ENCODE measurements around the gene NKX1-2. TPM values are rescaled to one million over a fixed set of nuclear protein-coding genes. Genes with fewer than 3 reads are reported as not detected.

The NKX1-2 gene
- total RNA-seq, 4 donors from 2014 or later: 0.78 to 2.4 (median 1.3) TPM

- DNase-seq (ENCODE audit: low spot score in 2 of 2): no peak
- intact Hi-C loops (cut with DNase I; ENCODE audit: low total_unique reads): no loop called here
- 79 to 83% methylated on average over 8 of the region's 8 CpGs for WGBS, 2 donors
- peak overlapping the region; percentile 49 for H3K4me3 ChIP-seq (ENCODE audit: low read depth, poor library complexity, severe bottlenecking)
- TF ChIP-seq CTCF (IDR thresholded peaks at IDR 0.05) (no peak), POLR2A (IDR thresholded peaks at IDR 0.05) (no peak)
Measured at GRCh38 chr10:124462348-124462695, 12.5 kb upstream of the NKX1-2 start.

- intact Hi-C loops (cut with DNase I; ENCODE audit: low total_unique reads): no loop called here
- TF ChIP-seq CTCF (IDR thresholded peaks at IDR 0.05) (no peak), POLR2A (IDR thresholded peaks at IDR 0.05) (no peak)
- H3K4me3 ChIP-seq (ENCODE audit: low read depth, poor library complexity, severe bottlenecking): peak within 1 kb of the TSS; percentile 49
- peak; percentile 79 to 96 for DNase-seq (ENCODE audit: low spot score in 2 of 2)
- WGBS, 2 donors: 1% methylated on average over 23 to 55 of the region's 81 CpGs
Measured at GRCh38 chr10:124461642-124462347, 12.0 kb upstream of the NKX1-2 start, which contains the start of gene LHPP. TSS of gene LHPP (plus strand) at chr10:124461823. CDS start at chr10:124461863, 40 bp downstream.

- 77 to 86% methylated on average over 4 to 5 of the region's 5 CpGs for WGBS, 2 donors
- intact Hi-C loops (cut with DNase I; ENCODE audit: low total_unique reads): no loop called here
- no peak overlapping the region for H3K4me3 ChIP-seq (ENCODE audit: low read depth, poor library complexity, severe bottlenecking)
- DNase-seq (ENCODE audit: low spot score in 2 of 2): no peak
- no peak for TF ChIP-seq CTCF (IDR thresholded peaks at IDR 0.05)
- no peak for TF ChIP-seq POLR2A (IDR thresholded peaks at IDR 0.05)
Measured at GRCh38 chr10:124460144-124460543, 10.3 kb upstream of the NKX1-2 start.

- 50 to 61% methylated on average over 1 of the region's 1 CpG for WGBS, 2 donors
Measured at GRCh38 chr10:124459395-124459794, 9.6 kb upstream of the NKX1-2 start.

GRCh38 chr10:124458889-124459288 lies 9.1 kb upstream of the NKX1-2 start:
- no peak overlapping the region for H3K4me3 ChIP-seq (ENCODE audit: low read depth, poor library complexity, severe bottlenecking)
- WGBS, 2 donors: 44 to 45% methylated on average over 2 of the region's 2 CpGs
- intact Hi-C loops (cut with DNase I; ENCODE audit: low total_unique reads): no loop called here
- DNase-seq (ENCODE audit: low spot score in 2 of 2): no peak
- TF ChIP-seq CTCF (IDR thresholded peaks at IDR 0.05) (no peak), POLR2A (IDR thresholded peaks at IDR 0.05) (no peak)

More at GRCh38 chr10:124459395-124459794, 9.6 kb upstream of the NKX1-2 start:
- intact Hi-C loops (cut with DNase I; ENCODE audit: low total_unique reads): no loop called here
- no peak for DNase-seq (ENCODE audit: low spot score in 2 of 2)
- no peak overlapping the region for H3K4me3 ChIP-seq (ENCODE audit: low read depth, poor library complexity, severe bottlenecking)
- TF ChIP-seq CTCF (IDR thresholded peaks at IDR 0.05) (no peak), POLR2A (IDR thresholded peaks at IDR 0.05) (no peak)

- intact Hi-C loops (cut with DNase I; ENCODE audit: low total_unique reads): no loop called here
Measured at GRCh38 chr10:124458473-124458872, 8.6 kb upstream of the NKX1-2 start.

More at GRCh38 chr10:124458473-124458872, 8.6 kb upstream of the NKX1-2 start:
- WGBS, 2 donors: 70 to 71% methylated on average over 4 of the region's 4 CpGs
- no peak for DNase-seq (ENCODE audit: low spot score in 2 of 2)
- H3K4me3 ChIP-seq (ENCODE audit: low read depth, poor library complexity, severe bottlenecking): no peak overlapping the region
- TF ChIP-seq CTCF (IDR thresholded peaks at IDR 0.05) (no peak), POLR2A (IDR thresholded peaks at IDR 0.05) (no peak)
